Ascending aorta (tissue), 2 donors: ENCODE measurements around the gene KHNYN. TPM values are rescaled to one million over a fixed set of nuclear protein-coding genes. Genes with fewer than 3 reads are reported as not detected.
A peak's percentile ranks its signal among the peaks of the same experiment; 100 is the strongest.
"Not testable (repeated sequence)": the region's sequence is repeated elsewhere in the genome, so short reads cannot be mapped to it uniquely, and the experiment has no call there.

Experiments
- DNase-seq, 2 donors: peaks; one replicate each; pipeline ENCODE4 v3.0.0-alpha.2; 2019; ENCODE audit warnings: low spot score in 2 of 2
- H3K27ac ChIP-seq, 2 donors: fragments of 200-600 bp; sonication (generic); one replicate each; pipeline ENCODE4 v1.5.1; 2016 to 2017; ENCODE audit warnings: mild to moderate bottlenecking in 1 of 2
- H3K27me3 ChIP-seq: fragments of 200-600 bp; sonication (generic); one replicate; pipeline ENCODE4 v1.5.1; 2017
- H3K36me3 ChIP-seq, 2 donors: fragments of 200-600 bp; sonication (generic); one replicate each; pipeline ENCODE4 v1.5.1; 2016
- H3K4me1 ChIP-seq, 2 donors: fragments of 200-600 bp; sonication (generic); one replicate each; pipeline ENCODE4 v1.5.1; 2016 to 2017; ENCODE audit warnings: mild to moderate bottlenecking in 1 of 2
- H3K4me3 ChIP-seq, 2 donors: fragments of 200-600 bp; sonication (generic); one replicate each; pipeline ENCODE4 v1.5.1; 2016 to 2017; ENCODE audit warnings: mild to moderate bottlenecking in 1 of 2
- H3K9me3 ChIP-seq, 2 donors: fragments of 200-600 bp; sonication (generic); one replicate each; pipeline ENCODE4 v1.5.1; 2016
- intact Hi-C: fragments of 100-400 bp; cut with DNase I; formaldehyde crosslinking; loops from one replicate; pipeline ENCODE4 v1.15.1; 2023
- total RNA-seq: library from RNA; depleted of rRNA; stranded (reverse); fragments of >200 nt; gene quantifications from one replicate; pipeline ENCODE4 v1.1.0, GENCODE V29; 2016
- TF ChIP-seq, protein P1 (sequence below), 3 experiments: fragments of 200-600 bp in 2 of 3; fragments of 450-650 bp in 1 of 3; sonication (generic) in 2 of 3; IDR thresholded peaks; one replicate each; pipeline ENCODE4 v1.5.1; 2016 to 2019; ENCODE audit warnings: antibody characterized with exemption in 3 of 3, mild to moderate bottlenecking in 1 of 3, moderate library complexity in 1 of 3

The KHNYN gene
- total RNA-seq, 1 donor from 2014 or later, result 70.4 TPM

DNA sequence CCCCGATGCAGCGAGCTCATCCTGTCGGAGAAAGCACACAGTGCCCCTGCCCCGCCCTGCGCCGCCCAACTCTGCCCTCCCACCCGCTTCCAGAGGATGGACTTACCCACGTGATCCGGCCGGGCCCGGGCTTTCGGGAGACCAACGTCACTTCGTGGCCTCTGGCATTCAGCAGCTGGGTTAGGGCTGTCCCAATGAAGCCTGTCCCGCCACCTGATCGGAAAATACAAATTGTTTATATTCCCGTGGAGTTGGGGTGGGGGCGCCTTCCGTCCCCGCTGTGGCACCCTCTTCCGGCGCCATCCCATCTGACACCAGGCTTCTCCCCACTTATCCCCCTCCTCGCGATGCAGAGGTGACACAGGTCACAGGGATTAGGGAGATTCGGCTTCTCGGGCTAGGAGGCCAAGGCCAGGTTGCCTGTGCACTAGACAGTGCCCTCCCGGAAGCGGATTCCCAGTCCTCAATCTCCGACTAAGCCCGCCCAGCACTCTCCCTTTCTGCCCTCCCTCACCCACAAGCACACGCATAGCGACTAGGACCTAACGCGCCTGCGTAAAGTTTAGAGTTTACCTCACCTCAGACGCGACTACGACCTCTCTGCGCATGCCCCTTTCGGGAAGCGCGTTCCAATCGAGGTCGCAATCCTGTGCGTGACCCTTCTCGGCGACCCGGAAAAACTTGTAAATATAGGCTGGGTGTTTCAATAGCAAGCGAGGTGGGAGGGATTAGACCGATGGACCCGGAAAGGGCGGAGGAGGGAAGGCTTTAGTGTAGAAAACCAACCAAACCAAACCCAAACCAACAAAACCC, 12.7 kb downstream of the KHNYN start, which contains the start of gene SDR39U1:
Gene SDR39U1 (minus strand): TSS at position 537 of the 813 bp plus-strand sequence. CDS start 7 bp downstream, at position 530.
- H3K27me3 ChIP-seq, result no peaks in the 10 kb centered on the region
- H3K4me3 ChIP-seq, result peak within 1 kb of the TSS; percentile 84 to 86
- intact Hi-C loops, result loop anchor here (1.0 to 2.0 kb wide), 3 partner anchors 13 to 328 kb away; partner anchors contain the start of genes CBLN3, DCAF11, KHNYN and NRL
- H3K36me3 ChIP-seq, result peaks cover 25 to 36% of the 10 kb centered on the region in 2 donors
- DNase-seq, result peak; percentile 93 to 99
- TF ChIP-seq, protein P1, sequence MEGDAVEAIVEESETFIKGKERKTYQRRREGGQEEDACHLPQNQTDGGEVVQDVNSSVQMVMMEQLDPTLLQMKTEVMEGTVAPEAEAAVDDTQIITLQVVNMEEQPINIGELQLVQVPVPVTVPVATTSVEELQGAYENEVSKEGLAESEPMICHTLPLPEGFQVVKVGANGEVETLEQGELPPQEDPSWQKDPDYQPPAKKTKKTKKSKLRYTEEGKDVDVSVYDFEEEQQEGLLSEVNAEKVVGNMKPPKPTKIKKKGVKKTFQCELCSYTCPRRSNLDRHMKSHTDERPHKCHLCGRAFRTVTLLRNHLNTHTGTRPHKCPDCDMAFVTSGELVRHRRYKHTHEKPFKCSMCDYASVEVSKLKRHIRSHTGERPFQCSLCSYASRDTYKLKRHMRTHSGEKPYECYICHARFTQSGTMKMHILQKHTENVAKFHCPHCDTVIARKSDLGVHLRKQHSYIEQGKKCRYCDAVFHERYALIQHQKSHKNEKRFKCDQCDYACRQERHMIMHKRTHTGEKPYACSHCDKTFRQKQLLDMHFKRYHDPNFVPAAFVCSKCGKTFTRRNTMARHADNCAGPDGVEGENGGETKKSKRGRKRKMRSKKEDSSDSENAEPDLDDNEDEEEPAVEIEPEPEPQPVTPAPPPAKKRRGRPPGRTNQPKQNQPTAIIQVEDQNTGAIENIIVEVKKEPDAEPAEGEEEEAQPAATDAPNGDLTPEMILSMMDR (IDR thresholded peaks at IDR 0.05), result no peak
- H3K9me3 ChIP-seq, result no peaks in the 10 kb centered on the region
- peak within 1 kb of the TSS; percentile 100 for H3K27ac ChIP-seq
- H3K4me1 ChIP-seq, result peaks cover 0 to 15% of the 10 kb centered on the region in 2 donors

DNA sequence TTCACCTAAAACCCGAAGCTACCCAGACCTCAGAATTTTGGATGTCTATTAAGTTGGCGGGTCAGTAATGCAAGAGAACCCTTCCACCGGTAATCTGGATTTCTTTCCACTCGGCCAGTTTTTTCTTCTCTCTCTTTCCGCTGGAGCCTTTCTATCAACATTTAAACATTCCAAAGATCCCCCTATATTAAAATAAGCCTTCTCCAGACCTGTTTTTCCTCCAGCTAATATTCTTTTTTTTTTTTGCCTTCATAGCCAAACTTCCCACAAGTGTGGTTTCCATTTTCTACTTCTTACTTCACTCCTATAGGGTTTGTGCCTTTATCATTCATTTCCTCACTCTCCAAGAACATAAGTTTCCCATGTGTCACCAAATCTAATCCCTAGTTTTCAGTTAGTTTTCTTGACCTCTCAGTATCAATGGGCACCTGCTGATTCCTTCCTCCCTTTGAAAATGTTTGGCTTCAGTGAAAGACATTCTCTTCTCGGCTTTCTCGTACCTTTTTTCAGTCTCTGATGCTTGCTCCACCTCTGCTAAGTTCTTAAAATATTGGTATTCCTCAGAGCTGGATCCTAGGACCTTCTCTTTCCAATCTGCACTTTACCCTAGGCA, 13.4 kb downstream of the KHNYN start:
- peak overlapping the region; percentile 100 for H3K27ac ChIP-seq
- H3K27me3 ChIP-seq, result no peaks in the 10 kb centered on the region
- intact Hi-C loops, result loop anchor here (2.0 kb wide), 1 partner anchor 328 kb away; the partner anchor contains the start of genes DCAF11 and NRL
- H3K9me3 ChIP-seq, result no peaks in the 10 kb centered on the region
- DNase-seq, result no peak
- TF ChIP-seq, protein P1 (IDR thresholded peaks at IDR 0.05), result no peak
- peak overlapping the region; percentile 84 to 86 for H3K4me3 ChIP-seq
- peaks cover 21 to 29% of the 10 kb centered on the region in 2 donors for H3K36me3 ChIP-seq
- peaks cover 0 to 15% of the 10 kb centered on the region in 2 donors for H3K4me1 ChIP-seq

DNA sequence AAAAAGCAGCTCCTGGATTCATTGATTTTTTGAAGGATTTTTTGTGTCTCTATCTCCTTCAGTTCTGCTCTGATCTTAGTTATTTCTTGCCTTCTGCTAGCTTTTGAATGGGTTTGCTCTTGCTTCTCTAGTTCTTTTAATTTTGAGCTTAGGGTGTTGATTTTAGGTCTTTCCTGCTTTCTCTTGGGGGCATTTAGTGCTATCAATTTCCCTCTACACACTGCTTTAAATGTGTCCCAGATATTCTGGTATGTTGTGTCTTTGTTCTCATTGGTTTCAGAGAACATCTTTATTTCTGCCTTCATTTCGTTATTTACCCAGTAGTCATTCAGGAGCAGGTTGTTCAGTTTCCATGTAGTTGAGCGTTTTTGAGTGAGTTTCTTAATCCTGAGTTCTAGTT, 21.1 kb downstream of the KHNYN start:
- H3K36me3 ChIP-seq, H3K4me3 ChIP-seq, H3K4me1 ChIP-seq, H3K27ac ChIP-seq, DNase-seq, intact Hi-C loops, H3K9me3 ChIP-seq, H3K27me3 ChIP-seq: not testable (repeated sequence)

DNA sequence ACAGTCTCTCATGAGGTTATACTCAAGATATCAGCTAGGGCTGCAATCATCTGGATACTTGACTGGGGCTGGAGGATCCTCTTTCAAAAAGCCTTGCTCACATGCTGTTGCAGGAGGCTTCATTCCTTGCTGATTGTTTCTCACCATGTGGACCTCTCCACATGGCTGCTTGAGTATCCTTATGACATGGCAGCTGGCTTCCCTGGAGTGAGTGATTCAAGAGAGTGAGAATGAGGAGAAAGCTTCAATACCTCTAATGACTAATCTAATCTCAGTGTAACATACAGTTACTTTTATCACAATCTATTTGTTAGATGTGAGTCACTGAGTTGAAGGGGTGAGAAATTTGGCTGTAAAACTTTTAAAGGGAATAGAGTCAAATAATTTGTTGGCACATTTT, 27.2 kb downstream of the KHNYN start:
- Histone ChIP-seq H3K4me3 (no peak overlapping the region), H3K36me3 (no peaks in the 10 kb centered on the region), H3K4me1 (no peaks in the 10 kb centered on the region), H3K27me3 (no peaks in the 10 kb centered on the region), H3K9me3 (no peaks in the 10 kb centered on the region), H3K27ac (no peak overlapping the region)
- TF ChIP-seq, protein P1 (IDR thresholded peaks at IDR 0.05), result no peak
- intact Hi-C loops, result no loop called here
- DNase-seq, result no peak

DNA sequence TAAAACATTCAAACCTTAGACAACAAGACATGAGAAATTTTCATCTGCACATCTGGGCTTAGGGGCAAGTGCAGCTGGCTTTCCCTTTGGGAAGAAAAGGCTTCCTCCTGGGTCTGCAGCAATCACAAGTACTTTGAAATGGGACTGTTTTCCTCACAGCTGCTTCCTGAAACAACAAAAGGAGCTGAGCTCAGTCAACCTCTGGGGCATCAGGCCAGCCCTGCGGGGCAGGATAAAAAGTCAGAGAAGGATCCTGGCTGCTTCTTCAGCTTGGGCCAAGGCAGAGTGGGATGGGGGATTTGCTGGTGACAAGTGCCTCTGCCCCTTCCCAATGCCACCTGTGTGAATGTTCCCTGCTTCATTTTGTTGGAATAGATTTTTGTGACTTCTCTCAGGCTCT, 29.0 kb downstream of the KHNYN start:
- Histone ChIP-seq H3K4me3 (no peak overlapping the region), H3K27me3 (no peaks in the 10 kb centered on the region), H3K36me3 (no peaks in the 10 kb centered on the region), H3K4me1 (no peaks in the 10 kb centered on the region), H3K9me3 (no peaks in the 10 kb centered on the region), H3K27ac (no peak overlapping the region)
- no peak for DNase-seq
- intact Hi-C loops, result no loop called here
- TF ChIP-seq, protein P1 (IDR thresholded peaks at IDR 0.05), result no peak

DNA sequence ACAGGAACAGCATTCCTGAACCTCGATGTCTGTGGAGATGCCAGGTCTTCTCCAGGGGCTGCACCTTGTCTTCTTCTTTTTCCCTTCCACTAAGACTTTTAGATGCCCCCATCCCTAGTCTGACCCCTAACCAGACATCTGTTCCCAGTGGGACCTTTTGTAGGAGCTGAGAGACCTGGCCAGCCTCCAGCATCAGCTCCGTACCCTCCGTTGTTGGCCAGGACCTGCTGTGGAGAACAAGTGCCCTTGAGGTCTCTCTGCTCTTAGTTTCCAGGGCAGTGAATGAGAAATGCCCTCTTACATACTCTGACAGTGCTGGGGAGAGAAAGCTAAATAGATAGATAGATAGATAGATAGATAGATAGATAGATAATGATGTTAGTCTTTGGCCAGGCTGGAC, 29.6 kb downstream of the KHNYN start:
- Histone ChIP-seq H3K4me3 (no peak overlapping the region), H3K27ac (no peak overlapping the region), H3K4me1 (no peaks in the 10 kb centered on the region), H3K36me3 (no peaks in the 10 kb centered on the region), H3K27me3 (no peaks in the 10 kb centered on the region), H3K9me3 (no peaks in the 10 kb centered on the region)
- DNase-seq, result no peak
- intact Hi-C loops, result no loop called here
- TF ChIP-seq, protein P1 (IDR thresholded peaks at IDR 0.05), result no peak
